ENCODE measurements around the gene DOLK.

DOLK gene

GRCh38 chr9:128947527-128948301, at the start of gene DOLK, which contains the start of gene NUP188:
Gene DOLK, minus strand, starts transcription at chr9:128947603. Its CDS starts 300 bp downstream, at chr9:128947303.
Gene NUP188, plus strand, starts transcription at chr9:128947699. Its CDS starts 21 bp downstream, at chr9:128947720.
- peaks cover 64% of the 10 kb centered on the region for H3K36me3 ChIP-seq (ENCODE audit: insufficient read depth, insufficient read length, low read length)
- peak; percentile 78 for TF ChIP-seq YY1 (IDR thresholded peaks at IDR 0.05; ENCODE audit: insufficient read depth, insufficient read length)
- TF ChIP-seq ZNF274 (IDR thresholded peaks at IDR 0.05; ENCODE audit: low read depth, low read length) = no peak
- DNase-seq (ENCODE audit: low read depth, low spot score) = peak; percentile 87
- peak within 1 kb of the TSS; percentile 98 for H3K9ac ChIP-seq (ENCODE audit: insufficient read length, low read depth)
- H3K4me1 ChIP-seq (ENCODE audit: insufficient read depth, insufficient read length) = peaks cover 9% of the 10 kb centered on the region
- H3K27me3 ChIP-seq (ENCODE audit: insufficient read depth, insufficient read length) = no peaks in the 10 kb centered on the region
- H3K4me3 ChIP-seq (ENCODE audit: insufficient read length, low read depth) = peak within 1 kb of the TSS; percentile 97
- no peaks in the 10 kb centered on the region for H3K9me3 ChIP-seq (ENCODE audit: insufficient read depth, low read length)

GRCh38 chr9:128995791-128996190, 48.4 kb upstream of the DOLK start:
- Histone ChIP-seq H3K4me1 (ENCODE audit: insufficient read depth, insufficient read length) (no peaks in the 10 kb centered on the region), H3K9me3 (ENCODE audit: insufficient read depth, low read length) (no peaks in the 10 kb centered on the region), H3K9ac (ENCODE audit: insufficient read length, low read depth) (no peak overlapping the region), H3K27me3 (ENCODE audit: insufficient read depth, insufficient read length) (no peaks in the 10 kb centered on the region), H3K36me3 (ENCODE audit: insufficient read depth, insufficient read length, low read length) (peaks cover 87% of the 10 kb centered on the region), H3K4me3 (ENCODE audit: insufficient read length, low read depth) (no peak overlapping the region)
- TF ChIP-seq YY1 (IDR thresholded peaks at IDR 0.05; ENCODE audit: insufficient read depth, insufficient read length) = no peak
- no peak for DNase-seq (ENCODE audit: low read depth, low spot score)

- Histone ChIP-seq H3K27me3 (ENCODE audit: insufficient read depth, insufficient read length) (no peaks in the 10 kb centered on the region), H3K9me3 (ENCODE audit: insufficient read depth, low read length) (no peaks in the 10 kb centered on the region), H3K4me1 (ENCODE audit: insufficient read depth, insufficient read length) (no peaks in the 10 kb centered on the region), H3K36me3 (ENCODE audit: insufficient read depth, insufficient read length, low read length) (peaks cover 86% of the 10 kb centered on the region), H3K4me3 (ENCODE audit: insufficient read length, low read depth) (no peak overlapping the region), H3K9ac (ENCODE audit: insufficient read length, low read depth) (no peak overlapping the region)
- no peak for DNase-seq (ENCODE audit: low read depth, low spot score)
- TF ChIP-seq SUZ12 (IDR thresholded peaks at IDR 0.05; ENCODE audit: extremely low read depth, insufficient read depth, insufficient read length) (no peak), ZNF274 (IDR thresholded peaks at IDR 0.05; ENCODE audit: low read depth, low read length) (no peak), YY1 (IDR thresholded peaks at IDR 0.05; ENCODE audit: insufficient read depth, insufficient read length) (no peak)
Observed at GRCh38 chr9:128992995-128993394, 45.6 kb upstream of the DOLK start.

- H3K4me1 ChIP-seq (ENCODE audit: insufficient read depth, insufficient read length) = no peaks in the 10 kb centered on the region
- H3K36me3 ChIP-seq (ENCODE audit: insufficient read depth, insufficient read length, low read length) = peaks cover 88% of the 10 kb centered on the region
- H3K27me3 ChIP-seq (ENCODE audit: insufficient read depth, insufficient read length) = no peaks in the 10 kb centered on the region
- DNase-seq (ENCODE audit: low read depth, low spot score) = no peak
- TF ChIP-seq SUZ12 (IDR thresholded peaks at IDR 0.05; ENCODE audit: extremely low read depth, insufficient read depth, insufficient read length) (no peak), ZNF274 (IDR thresholded peaks at IDR 0.05; ENCODE audit: low read depth, low read length) (no peak)
- no peaks in the 10 kb centered on the region for H3K9me3 ChIP-seq (ENCODE audit: insufficient read depth, low read length)
- H3K9ac ChIP-seq (ENCODE audit: insufficient read length, low read depth) = no peak overlapping the region
- H3K4me3 ChIP-seq (ENCODE audit: insufficient read length, low read depth) = no peak overlapping the region
Observed at GRCh38 chr9:128987805-128988204, 40.4 kb upstream of the DOLK start.

GRCh38 chr9:128986671-128987070, 39.3 kb upstream of the DOLK start:
- TF ChIP-seq SUZ12 (IDR thresholded peaks at IDR 0.05; ENCODE audit: extremely low read depth, insufficient read depth, insufficient read length) = no peak
- H3K27me3 ChIP-seq (ENCODE audit: insufficient read depth, insufficient read length) = no peaks in the 10 kb centered on the region
- no peak overlapping the region for H3K4me3 ChIP-seq (ENCODE audit: insufficient read length, low read depth)
- no peak for DNase-seq (ENCODE audit: low read depth, low spot score)
- H3K4me1 ChIP-seq (ENCODE audit: insufficient read depth, insufficient read length) = no peaks in the 10 kb centered on the region
- peaks cover 88% of the 10 kb centered on the region for H3K36me3 ChIP-seq (ENCODE audit: insufficient read depth, insufficient read length, low read length)
- no peaks in the 10 kb centered on the region for H3K9me3 ChIP-seq (ENCODE audit: insufficient read depth, low read length)
- no peak overlapping the region for H3K9ac ChIP-seq (ENCODE audit: insufficient read length, low read depth)

- H3K36me3 ChIP-seq (ENCODE audit: insufficient read depth, insufficient read length, low read length) = peaks cover 93% of the 10 kb centered on the region
Observed at GRCh38 chr9:128983536-128983935, 36.1 kb upstream of the DOLK start.

GRCh38 chr9:128979111-128979510, 31.7 kb upstream of the DOLK start:
- no peak overlapping the region for H3K9ac ChIP-seq (ENCODE audit: insufficient read length, low read depth)
- H3K36me3 ChIP-seq (ENCODE audit: insufficient read depth, insufficient read length, low read length) = peaks cover 87% of the 10 kb centered on the region
- no peak for DNase-seq (ENCODE audit: low read depth, low spot score)
- no peak overlapping the region for H3K4me3 ChIP-seq (ENCODE audit: insufficient read length, low read depth)
- H3K27me3 ChIP-seq (ENCODE audit: insufficient read depth, insufficient read length) = no peaks in the 10 kb centered on the region
- TF ChIP-seq YY1 (IDR thresholded peaks at IDR 0.05; ENCODE audit: insufficient read depth, insufficient read length) (no peak), SUZ12 (IDR thresholded peaks at IDR 0.05; ENCODE audit: extremely low read depth, insufficient read depth, insufficient read length) (no peak), ZNF274 (IDR thresholded peaks at IDR 0.05; ENCODE audit: low read depth, low read length) (no peak)
- no peaks in the 10 kb centered on the region for H3K4me1 ChIP-seq (ENCODE audit: insufficient read depth, insufficient read length)
- no peaks in the 10 kb centered on the region for H3K9me3 ChIP-seq (ENCODE audit: insufficient read depth, low read length)

More at GRCh38 chr9:128983536-128983935, 36.1 kb upstream of the DOLK start:
- no peak overlapping the region for H3K9ac ChIP-seq (ENCODE audit: insufficient read length, low read depth)
- DNase-seq (ENCODE audit: low read depth, low spot score) = no peak
- H3K4me3 ChIP-seq (ENCODE audit: insufficient read length, low read depth) = no peak overlapping the region
- H3K4me1 ChIP-seq (ENCODE audit: insufficient read depth, insufficient read length) = no peaks in the 10 kb centered on the region
- TF ChIP-seq YY1 (IDR thresholded peaks at IDR 0.05; ENCODE audit: insufficient read depth, insufficient read length) = no peak
- H3K9me3 ChIP-seq (ENCODE audit: insufficient read depth, low read length) = no peaks in the 10 kb centered on the region
- no peaks in the 10 kb centered on the region for H3K27me3 ChIP-seq (ENCODE audit: insufficient read depth, insufficient read length)
